GM12873 (cell line): Measurements from ENCODE around the gene SHE.

Experiments used
- CTCF ChIP-seq: IDR thresholded peaks from 2 replicates; pipeline ENCODE4 v1.5.1; 2012; ENCODE audit warnings: low read depth, mild to moderate bottlenecking, moderate library complexity, low read length, control low read depth; ENCODE audit not compliant: insufficient read depth; ENCODE audit errors: missing control alignments

The SHE gene

GRCh38 chr1:154466206-154466605 is 36.0 kb downstream of the SHE start:
- TF ChIP-seq CTCF: no peak

- TF ChIP-seq CTCF: no peak
Measured at GRCh38 chr1:154465621-154466195, 36.5 kb downstream of the SHE start.

GRCh38 chr1:154463512-154463990 is 38.7 kb downstream of the SHE start:
- no peak for TF ChIP-seq CTCF

- no peak for TF ChIP-seq CTCF
Measured at GRCh38 chr1:154460695-154461260, 41.4 kb downstream of the SHE start.

GRCh38 chr1:154459080-154459479 is 43.1 kb downstream of the SHE start:
- TF ChIP-seq CTCF: no peak

- no peak for TF ChIP-seq CTCF
Measured at GRCh38 chr1:154456631-154457030, 45.6 kb downstream of the SHE start.

- TF ChIP-seq CTCF: no peak
Measured at GRCh38 chr1:154454386-154455120, 47.7 kb downstream of the SHE start.
